ENCODE results near the gene CIAO2A.
"Not testable (repeated sequence)": the region's sequence is repeated elsewhere in the genome, so short reads cannot be mapped to it uniquely, and the experiment has no call there.

Gene CIAO2A

GRCh38 chr15:64121614-64122013 is 28.0 kb upstream of the CIAO2A start:
- no peak overlapping the region for H3K4me3 ChIP-seq (ENCODE audit: low read depth, low read length)
- no peak for TF ChIP-seq MYC (IDR thresholded peaks at IDR 0.05; ENCODE audit: low read depth, low read length)
- no peak for TF ChIP-seq MAX (IDR thresholded peaks at IDR 0.05; ENCODE audit: low read depth, low read length)
- TF ChIP-seq POLR2A (IDR thresholded peaks at IDR 0.05; ENCODE audit: extremely low read depth, insufficient read length), result no peak
- TF ChIP-seq, protein P1, sequence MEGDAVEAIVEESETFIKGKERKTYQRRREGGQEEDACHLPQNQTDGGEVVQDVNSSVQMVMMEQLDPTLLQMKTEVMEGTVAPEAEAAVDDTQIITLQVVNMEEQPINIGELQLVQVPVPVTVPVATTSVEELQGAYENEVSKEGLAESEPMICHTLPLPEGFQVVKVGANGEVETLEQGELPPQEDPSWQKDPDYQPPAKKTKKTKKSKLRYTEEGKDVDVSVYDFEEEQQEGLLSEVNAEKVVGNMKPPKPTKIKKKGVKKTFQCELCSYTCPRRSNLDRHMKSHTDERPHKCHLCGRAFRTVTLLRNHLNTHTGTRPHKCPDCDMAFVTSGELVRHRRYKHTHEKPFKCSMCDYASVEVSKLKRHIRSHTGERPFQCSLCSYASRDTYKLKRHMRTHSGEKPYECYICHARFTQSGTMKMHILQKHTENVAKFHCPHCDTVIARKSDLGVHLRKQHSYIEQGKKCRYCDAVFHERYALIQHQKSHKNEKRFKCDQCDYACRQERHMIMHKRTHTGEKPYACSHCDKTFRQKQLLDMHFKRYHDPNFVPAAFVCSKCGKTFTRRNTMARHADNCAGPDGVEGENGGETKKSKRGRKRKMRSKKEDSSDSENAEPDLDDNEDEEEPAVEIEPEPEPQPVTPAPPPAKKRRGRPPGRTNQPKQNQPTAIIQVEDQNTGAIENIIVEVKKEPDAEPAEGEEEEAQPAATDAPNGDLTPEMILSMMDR (IDR thresholded peaks at IDR 0.05; ENCODE audit: low read depth, low read length), result no peak
- DNase-seq (ENCODE audit: low read depth), result no peak

DNA sequence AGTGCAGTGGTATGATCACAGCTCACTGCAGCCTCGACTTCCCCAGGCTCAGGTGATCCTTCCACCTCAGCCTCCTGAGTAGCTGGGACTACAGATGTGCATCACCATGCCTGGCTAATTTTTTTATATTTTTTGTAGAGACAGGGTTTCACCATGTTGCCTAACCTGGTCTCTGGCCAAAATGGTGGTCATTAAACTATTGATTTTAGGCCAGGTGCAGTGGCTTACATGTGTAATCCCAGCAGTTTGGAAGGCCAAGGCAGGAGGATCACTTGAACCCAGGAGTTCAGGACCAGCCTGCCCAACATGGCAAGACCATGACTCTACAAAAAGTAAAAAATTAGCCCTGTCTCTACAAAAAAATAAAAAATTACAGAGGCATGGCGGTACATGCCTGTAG is 26.7 kb upstream of the CIAO2A start:
- H3K4me3 ChIP-seq (ENCODE audit: low read depth, low read length), result not testable (repeated sequence)

DNA sequence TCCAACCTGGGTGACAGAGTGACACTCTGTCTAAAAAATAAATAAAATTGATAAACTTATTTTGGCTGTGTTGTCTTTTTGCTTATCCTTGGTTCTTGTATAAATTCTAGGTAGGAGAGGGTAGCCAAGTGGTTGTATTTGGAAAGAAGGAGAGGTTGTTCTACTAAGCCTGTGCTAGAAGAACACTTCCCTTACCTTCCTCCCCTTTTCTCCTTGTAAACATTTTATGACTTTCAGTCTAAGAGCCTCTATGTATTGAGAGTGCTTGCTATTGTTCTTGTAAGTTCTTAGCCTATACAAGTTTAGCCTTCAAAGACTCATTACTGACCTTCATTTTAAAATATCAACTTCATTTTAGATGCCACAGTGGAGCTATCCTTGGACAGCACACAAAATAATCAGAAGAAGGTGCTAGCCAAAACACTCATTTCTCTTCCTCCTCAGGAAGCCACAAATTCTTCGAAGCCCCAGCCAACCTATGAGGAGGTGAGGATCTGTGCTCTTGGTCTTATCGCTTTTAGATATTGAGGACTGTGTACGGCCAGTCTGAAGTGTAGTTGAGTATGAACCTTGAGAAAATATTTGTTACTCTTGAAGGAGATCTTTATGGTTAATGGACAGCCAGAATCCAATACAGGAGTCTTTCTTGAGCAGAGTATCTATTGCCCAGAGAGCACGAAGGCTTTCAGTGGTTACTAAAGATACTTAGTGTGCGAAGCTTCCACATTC is 24.3 kb upstream of the CIAO2A start:
- DNase-seq (ENCODE audit: low read depth), result no peak
- no peak for TF ChIP-seq MAX (IDR thresholded peaks at IDR 0.05; ENCODE audit: low read depth, low read length)
- TF ChIP-seq, protein P1 (IDR thresholded peaks at IDR 0.05; ENCODE audit: low read depth, low read length), result no peak
- no peak for TF ChIP-seq POLR2A (IDR thresholded peaks at IDR 0.05; ENCODE audit: extremely low read depth, insufficient read length)
- no peak for TF ChIP-seq MYC (IDR thresholded peaks at IDR 0.05; ENCODE audit: low read depth, low read length)
- H3K4me3 ChIP-seq (ENCODE audit: low read depth, low read length), result no peak overlapping the region

More for the DNA sequence above, 26.7 kb upstream of the CIAO2A start:
- DNase-seq (ENCODE audit: low read depth), result not testable (repeated sequence)

- peak; percentile 65 for DNase-seq (ENCODE audit: low read depth)
- TF ChIP-seq, protein P1 (IDR thresholded peaks at IDR 0.05; ENCODE audit: low read depth, low read length), result no peak
- TF ChIP-seq MAX (IDR thresholded peaks at IDR 0.05; ENCODE audit: low read depth, low read length), result no peak
- no peak overlapping the region for H3K4me3 ChIP-seq (ENCODE audit: low read depth, low read length)
Observed at GRCh38 chr15:64112904-64113303, 19.3 kb upstream of the CIAO2A start.

GRCh38 chr15:64112073-64112772 is 18.6 kb upstream of the CIAO2A start:
- DNase-seq (ENCODE audit: low read depth), result no peak
- TF ChIP-seq MAX (IDR thresholded peaks at IDR 0.05; ENCODE audit: low read depth, low read length), result no peak
- TF ChIP-seq MYC (IDR thresholded peaks at IDR 0.05; ENCODE audit: low read depth, low read length), result no peak
- TF ChIP-seq, protein P1 (IDR thresholded peaks at IDR 0.05; ENCODE audit: low read depth, low read length), result no peak
- no peak for TF ChIP-seq POLR2A (IDR thresholded peaks at IDR 0.05; ENCODE audit: extremely low read depth, insufficient read length)
- no peak overlapping the region for H3K4me3 ChIP-seq (ENCODE audit: low read depth, low read length)

DNA sequence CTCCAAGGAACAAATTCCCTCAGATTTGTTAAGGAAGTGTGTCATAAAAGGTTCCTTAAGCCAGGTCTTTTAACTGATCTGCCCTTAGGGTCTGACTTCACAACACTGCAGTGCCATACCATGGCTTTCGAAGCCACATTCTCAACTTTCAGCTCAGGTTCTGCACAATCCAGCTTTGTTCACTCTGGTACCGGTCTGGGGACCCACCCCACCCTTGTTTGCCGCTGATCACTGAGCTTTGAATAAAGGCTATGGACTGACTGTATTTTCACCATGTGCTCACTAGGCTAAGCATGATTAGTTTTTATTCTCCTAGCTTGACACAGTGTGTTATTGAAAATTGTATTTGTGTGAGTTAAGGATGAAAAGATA is 18.0 kb upstream of the CIAO2A start:
- no peak for DNase-seq (ENCODE audit: low read depth)
- no peak for TF ChIP-seq MYC (IDR thresholded peaks at IDR 0.05; ENCODE audit: low read depth, low read length)
- TF ChIP-seq MAX (IDR thresholded peaks at IDR 0.05; ENCODE audit: low read depth, low read length), result peak; percentile 46; the same call in 1 of the 2 replicates
- no peak overlapping the region for H3K4me3 ChIP-seq (ENCODE audit: low read depth, low read length)
